Measurements from ENCODE around the gene LHCGR. TPM values are rescaled to one million over a fixed set of nuclear protein-coding genes. Genes with fewer than 3 reads are reported as not detected.
"Not testable (repeated sequence)": the region's sequence is repeated elsewhere in the genome, so short reads cannot be mapped to it uniquely, and the experiment has no call there.

LHCGR gene
- polyA plus RNA-seq, 4 donors: 0.22 to 0.74 (median 0.31) TPM

DNA sequence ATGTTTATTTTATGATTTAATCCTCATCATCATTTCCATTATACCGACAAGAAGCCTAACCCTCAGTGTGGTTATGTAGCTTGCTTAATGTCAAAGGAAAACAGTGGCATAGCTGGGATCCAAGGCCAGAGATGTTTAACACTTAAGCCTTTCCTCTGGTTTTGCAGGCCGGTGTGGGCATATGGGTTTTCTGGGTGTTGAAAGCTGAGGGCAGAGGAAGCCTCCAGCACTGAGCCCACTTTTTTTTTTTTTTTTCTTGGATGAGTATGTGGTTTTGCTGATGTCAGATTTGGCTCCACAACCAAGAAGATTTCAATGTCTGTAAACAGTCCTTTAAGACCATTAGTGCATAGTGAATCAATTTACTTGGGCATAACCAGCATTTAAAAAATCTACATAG, 41.3 kb downstream of the LHCGR start:
- DNase-seq (ENCODE audit: low read depth in 4 of 4, low spot score in 2 of 4): no peak

GRCh38 chr2:48713647-48714046, 41.9 kb downstream of the LHCGR start:
- no peak for DNase-seq (ENCODE audit: low read depth in 4 of 4, low spot score in 2 of 4)

DNA sequence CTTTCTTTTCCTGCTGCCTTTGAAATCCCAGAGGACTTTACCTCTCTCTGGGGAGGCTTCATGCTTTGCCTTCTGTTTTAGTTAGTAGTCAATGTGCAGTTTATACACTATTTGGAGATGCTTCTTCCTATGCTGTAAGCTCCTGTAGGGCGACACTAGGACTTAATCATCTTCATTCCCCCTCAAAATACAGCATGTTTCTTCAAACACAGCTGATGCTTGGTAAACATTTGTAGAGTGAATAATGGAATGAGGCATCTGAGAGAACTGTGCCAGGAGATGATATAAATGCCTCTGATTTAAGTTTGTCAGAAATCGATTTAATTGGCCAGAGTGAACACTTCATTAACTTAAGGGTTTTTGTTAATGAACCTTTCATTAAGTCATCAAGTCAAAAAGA, 43.4 kb downstream of the LHCGR start:
- DNase-seq (ENCODE audit: low read depth in 4 of 4, low spot score in 2 of 4): no peak

DNA sequence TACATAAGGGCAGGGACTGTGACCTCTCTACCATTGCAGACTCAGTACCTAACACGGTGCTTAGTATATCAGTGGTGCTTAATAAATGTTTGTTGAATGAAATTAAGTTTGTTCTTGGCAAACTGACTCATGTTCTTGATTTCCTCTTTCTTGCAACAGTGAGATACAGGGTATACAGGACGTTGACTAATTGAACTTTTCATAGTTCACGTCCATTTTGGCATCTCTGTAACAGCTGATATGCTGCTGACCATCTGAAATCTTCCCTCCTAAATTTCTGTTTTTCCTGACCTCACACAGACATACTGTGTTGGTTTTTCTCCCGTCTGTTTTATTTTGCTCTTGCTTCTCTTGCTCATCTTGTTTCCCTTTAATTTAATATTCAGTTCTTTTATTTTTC, 44.2 kb downstream of the LHCGR start:
- DNase-seq (ENCODE audit: low read depth in 4 of 4, low spot score in 2 of 4): no peak

DNA sequence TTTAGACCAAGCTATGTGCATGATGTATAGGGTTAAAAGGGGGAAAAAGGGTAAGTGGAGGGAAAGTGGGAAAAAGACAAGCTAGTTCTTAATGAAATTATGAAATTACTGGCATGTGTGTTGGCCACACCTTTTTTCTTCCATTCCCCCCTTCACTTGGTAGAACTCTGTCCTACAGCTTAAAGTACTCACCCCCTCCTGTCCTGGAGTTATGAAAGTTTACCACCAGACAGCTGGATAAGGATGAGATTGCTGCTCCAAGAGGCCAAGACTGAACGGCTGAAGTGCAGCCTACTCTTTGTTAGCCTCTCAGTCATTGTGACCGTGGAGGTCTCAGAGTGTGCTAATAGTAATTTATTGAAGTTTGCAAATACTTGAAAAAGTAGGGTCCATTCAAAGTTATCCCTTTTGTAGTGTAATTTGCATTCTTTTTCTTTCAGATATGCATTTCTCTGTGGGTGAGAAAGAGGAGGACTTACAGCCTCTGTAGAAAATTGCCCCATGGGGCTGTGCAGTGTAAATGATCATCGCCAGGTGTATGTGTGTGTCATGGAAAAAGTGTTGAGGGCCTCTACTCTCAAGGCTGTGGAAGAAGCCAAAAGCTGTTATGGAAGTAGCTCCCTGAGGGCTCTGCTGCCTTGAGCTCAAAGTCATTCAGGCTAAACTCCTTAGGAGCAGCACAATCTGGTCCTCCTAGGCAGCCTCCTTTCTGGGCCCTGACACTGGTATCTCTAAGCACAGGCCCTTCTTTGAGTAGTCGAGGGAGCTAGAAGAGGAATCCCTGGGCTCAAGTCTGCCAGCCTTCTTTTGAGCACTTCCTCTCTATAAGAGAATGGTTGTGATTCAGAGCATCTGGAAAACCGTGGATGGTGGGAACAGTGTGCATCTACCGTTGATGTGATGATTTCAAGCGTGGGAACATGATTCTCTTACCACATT, 46.2 kb downstream of the LHCGR start:
- no peak for DNase-seq (ENCODE audit: low read depth in 4 of 4, low spot score in 2 of 4)

DNA sequence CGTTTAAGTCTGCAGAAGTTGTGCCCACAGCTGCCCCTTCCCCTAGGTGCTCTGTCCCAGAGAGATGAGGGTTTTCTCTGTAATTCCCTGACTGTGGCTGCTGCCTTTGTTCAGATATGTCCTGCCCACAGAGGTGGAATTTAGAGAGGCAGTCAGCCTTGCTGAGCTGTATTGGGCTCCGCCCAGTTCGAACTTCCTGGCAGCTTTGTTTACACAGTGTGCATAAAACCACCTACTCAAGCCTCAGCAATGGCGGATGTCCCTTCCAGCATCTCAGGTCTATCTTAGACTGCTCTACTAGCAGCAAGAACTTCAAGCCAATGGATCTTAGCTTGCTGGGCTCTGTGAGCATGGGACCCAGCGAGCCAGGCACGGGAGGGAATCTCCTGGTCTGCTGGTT, 48.1 kb downstream of the LHCGR start:
- DNase-seq (ENCODE audit: low read depth in 4 of 4, low spot score in 2 of 4): no peak

DNA sequence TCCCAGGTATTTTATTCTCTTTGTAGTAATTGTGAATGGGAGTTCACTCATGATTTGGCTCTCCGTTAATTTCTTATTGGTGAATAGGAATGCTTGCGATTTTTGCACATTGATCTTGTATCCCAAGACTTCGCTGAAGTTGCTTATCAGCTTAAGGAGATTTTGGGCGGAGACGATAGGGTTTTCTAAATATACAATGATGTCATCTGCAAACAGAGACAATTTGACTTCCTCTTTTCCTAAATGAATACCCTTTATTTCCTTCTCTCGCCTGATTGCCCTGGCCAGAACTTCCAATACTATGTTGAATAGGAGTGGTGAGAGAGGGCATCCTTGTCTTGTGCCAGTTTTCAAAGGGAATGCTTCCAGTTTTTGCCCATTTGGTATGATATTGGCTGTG, 51.9 kb downstream of the LHCGR start:
- not testable (repeated sequence) for DNase-seq (ENCODE audit: low read depth in 4 of 4, low spot score in 2 of 4)

DNA sequence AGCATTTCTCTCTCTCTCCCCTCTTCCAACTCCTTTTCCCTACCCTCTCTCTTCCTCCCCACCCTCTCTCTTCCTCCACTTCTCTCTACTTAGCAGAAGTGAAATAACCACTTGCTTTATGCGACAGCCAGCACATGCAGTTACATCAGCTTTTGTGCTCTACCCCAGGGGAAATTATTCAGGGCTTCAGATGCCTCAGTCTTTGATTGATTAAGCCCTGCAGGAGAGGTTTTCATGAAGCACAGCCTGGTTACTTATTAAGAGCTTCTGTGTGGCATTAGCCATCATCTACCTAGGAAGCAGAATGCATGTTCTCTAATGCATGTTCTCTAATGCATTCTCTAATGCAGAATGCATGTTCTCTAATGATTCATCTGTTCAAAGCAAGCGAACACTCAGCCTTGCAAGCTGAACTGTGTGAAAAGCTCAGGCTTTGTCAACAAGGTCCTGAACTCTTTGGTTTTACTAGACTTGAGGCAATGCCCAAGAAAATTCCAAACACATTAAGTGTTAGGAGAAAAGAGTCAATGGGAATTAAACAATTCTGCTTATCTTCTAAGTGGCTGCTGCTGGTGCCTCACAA, 56.1 kb downstream of the LHCGR start:
- no peak for DNase-seq (ENCODE audit: low read depth in 4 of 4, low spot score in 2 of 4)

GRCh38 chr2:48696881-48697280, 58.6 kb downstream of the LHCGR start:
- no peak for DNase-seq (ENCODE audit: low read depth in 4 of 4, low spot score in 2 of 4)

DNA sequence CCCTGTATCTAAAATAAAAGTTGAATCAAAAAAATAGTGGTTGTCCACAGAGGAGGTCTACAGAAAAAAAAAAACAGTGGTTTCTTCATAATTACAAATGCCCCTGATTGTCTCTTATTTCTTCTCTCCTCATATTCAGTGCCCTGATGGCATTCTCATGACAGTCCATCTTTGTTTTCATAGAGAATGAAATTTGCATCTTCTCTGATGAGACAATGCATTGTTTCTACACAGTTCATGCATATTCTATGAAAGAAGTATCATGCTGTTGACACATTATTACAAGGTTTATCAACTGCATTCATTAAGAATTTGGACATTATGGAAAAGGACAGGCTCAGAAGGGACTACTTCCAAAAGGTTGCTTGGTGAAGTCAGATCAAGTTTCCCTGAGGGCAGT, 59.5 kb downstream of the LHCGR start:
- no peak for DNase-seq (ENCODE audit: low read depth in 4 of 4, low spot score in 2 of 4)

DNA sequence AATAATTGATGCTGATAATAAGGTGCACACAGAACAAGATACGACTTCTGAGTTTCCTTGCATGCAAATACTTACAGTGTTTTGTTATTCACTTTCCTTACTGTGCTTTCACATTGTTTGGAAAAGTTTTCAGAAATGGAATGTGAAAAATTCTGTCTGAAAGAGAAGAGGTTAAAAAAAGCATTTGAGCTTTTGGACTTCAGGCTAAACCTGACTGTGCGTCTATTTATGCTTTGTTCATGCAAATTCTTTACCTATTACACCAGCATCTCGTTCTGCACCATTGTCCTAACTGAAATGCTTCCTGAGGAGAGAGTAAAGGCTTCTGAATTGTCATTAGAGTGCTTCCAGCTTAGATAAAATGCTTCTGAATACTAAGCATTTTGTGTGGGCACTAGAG, 61.4 kb downstream of the LHCGR start:
- DNase-seq (ENCODE audit: low read depth in 4 of 4, low spot score in 2 of 4): no peak

DNA sequence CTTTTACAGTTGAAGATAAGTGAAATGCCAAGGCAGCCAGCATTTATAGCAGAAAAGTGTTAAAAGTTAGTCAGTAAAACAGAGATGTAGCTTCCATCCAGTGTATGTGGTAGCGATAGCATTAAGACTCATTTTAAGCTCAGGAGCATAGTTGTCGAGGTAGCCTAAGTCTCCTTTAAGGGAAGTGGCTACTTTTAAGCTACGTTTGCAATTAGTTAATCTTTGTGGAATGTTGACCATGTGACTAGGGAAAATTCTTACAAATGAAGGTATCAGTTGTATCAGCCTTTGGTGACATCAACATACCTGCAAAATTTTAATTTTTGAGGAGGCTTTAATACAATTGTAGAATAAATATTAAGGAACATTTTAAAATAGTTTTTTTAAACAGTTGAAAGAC, 61.9 kb downstream of the LHCGR start:
- DNase-seq (ENCODE audit: low read depth in 4 of 4, low spot score in 2 of 4): no peak

DNA sequence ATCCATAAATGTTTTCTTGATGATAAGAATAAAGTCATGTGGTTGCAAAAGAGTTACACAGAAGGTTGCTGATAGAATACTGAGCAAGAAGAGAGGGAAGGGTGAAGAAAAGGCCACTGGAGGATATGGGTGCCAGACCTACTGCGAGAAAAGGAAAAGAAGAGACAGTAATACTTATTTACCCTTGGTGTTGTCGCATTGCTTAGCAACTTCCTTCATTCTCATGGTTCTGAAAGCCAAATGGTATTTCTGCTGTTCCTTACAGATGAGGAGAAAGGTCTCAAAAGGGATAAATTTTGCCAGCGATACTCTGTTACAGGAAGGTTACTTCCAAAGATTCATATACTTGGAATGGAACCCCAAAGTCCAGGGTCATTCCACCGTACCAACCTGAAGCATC, 62.5 kb downstream of the LHCGR start:
- DNase-seq (ENCODE audit: low read depth in 4 of 4, low spot score in 2 of 4): no peak

DNA sequence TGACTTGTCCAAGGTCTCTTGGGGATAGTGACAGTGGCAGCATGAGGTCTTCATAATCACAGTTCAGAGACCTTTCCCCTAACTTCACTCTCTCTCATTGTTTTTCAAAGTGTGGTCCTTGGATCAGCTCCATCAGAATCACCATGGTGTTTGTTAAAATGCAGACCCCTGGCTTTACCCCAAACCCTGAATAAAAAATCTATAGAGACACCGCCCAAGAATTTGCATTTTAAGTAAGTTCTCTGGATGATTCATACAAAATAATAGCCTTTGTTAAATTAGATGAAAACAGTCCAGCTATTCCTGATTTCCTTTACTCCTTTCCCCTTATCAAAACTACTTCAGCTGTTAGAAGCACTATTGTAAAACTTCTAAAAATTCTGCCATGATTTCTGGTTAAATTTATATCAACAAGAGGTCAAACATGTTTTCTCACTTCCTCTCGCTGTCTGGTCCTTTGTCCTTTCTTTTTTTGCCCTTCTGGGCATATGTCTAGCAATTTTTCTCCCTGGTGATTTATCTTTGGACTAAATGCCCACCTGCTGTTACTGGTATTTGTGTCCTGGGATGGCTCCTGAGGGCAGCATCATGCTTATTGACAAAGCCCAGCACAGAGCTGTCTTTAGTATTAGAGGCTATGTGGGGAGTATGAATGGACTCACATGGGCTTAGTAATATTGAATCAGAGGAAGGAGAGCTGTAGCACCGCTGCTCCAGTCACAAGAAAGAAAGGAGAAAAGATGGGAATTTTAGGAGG, 63.4 kb downstream of the LHCGR start:
- DNase-seq (ENCODE audit: low read depth in 4 of 4, low spot score in 2 of 4): no peak

GRCh38 chr2:48685126-48685525, 70.4 kb downstream of the LHCGR start:
- no peak for DNase-seq (ENCODE audit: low read depth in 4 of 4, low spot score in 2 of 4)

GRCh38 chr2:48677450-48677849, 78.1 kb downstream of the LHCGR start:
- DNase-seq (ENCODE audit: low read depth in 4 of 4, low spot score in 2 of 4): no peak

GRCh38 chr2:48674933-48675332, 80.6 kb downstream of the LHCGR start:
- no peak for DNase-seq (ENCODE audit: low read depth in 4 of 4, low spot score in 2 of 4)

- DNase-seq (ENCODE audit: low read depth in 4 of 4, low spot score in 2 of 4): no peak
Observed at GRCh38 chr2:48673581-48673980, 81.9 kb downstream of the LHCGR start.

GRCh38 chr2:48668992-48669391, 86.5 kb downstream of the LHCGR start:
- DNase-seq (ENCODE audit: low read depth in 4 of 4, low spot score in 2 of 4): no peak

DNA sequence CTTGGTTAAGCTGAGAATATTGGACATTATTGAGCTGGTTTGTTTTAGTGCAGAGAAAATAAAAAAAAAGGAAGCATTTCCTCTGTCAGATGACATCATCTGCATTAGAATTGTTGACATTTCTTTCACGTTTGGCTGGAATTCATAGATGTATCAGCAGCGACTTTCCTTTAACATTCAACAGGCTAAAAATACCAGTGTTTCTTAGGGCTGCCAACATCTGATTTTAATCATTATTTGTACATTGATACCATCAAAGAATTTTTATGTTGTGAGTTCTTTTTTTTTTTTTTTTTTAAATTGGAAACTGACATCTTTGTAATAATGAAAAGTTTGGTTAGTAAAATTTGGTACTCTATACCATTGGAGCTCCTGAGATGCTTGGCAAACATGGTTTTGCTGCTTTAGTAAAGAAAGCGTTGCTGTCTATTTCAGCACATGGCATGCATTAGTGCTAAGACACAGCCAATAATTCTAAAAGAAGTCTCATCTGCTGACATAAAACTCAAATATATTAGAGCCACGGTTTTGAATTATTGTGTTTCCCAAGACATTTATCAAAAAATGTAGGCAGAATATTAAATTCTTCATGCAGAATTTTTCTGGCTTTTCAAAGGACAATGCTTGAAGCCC, 104.2 kb downstream of the LHCGR start:
- DNase-seq (ENCODE audit: low read depth in 4 of 4, low spot score in 2 of 4): no peak

DNA sequence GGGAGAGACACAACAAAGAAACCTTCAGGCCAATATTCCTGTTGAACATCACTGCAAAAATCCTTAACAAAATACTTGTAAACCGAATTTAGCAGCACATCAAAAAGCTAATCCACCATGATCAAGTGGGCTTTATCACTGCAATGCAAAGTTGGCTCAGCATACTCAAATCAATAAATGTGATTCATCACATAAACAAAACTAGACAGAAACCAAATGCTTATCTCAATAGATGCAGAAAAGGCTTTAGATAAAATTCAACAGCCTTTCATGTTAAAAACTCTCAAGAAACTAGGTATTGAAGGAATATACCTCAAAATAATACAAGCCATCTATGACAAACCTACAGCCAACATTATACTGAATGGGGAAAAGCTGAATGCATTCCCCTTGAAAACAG, 117.3 kb downstream of the LHCGR start:
- no peak for DNase-seq (ENCODE audit: low read depth in 4 of 4, low spot score in 2 of 4)
